K562 (cell line): ENCODE results near the gene CD244. TPM values are rescaled to one million over a fixed set of nuclear protein-coding genes. Genes with fewer than 3 reads are reported as not detected.

ENCODE experiments used
- ATAC-seq: fragments of 200-7000 bp; cut with Tn5 transposase; 3 replicates; pipeline ENCODE4 v1.9.1; 2020; ENCODE audit warnings: moderate library complexity
- Bru-seq: library from RNA; stranded (reverse); fragments of 400-500 nt; gene quantifications from one replicate; lab custom pipeline; 2021; lab: Mats Ljungman, UMichigan
- BruChase-seq, 2 experiments: library from RNA; stranded (reverse); fragments of 400-500 nt; gene quantifications; one replicate each; lab custom pipeline; 2021; lab: Mats Ljungman, UMichigan
- BruUV-seq: library from RNA; stranded (reverse); fragments of 400-500 nt; replicated peaks from 2 replicates; lab custom pipeline; 2021; lab: Mats Ljungman, UMichigan
- CTCF ChIA-PET: fragments of 300-600 bp; formaldehyde crosslinking; extraction: SDS; loops from one replicate; lab custom pipeline; 2021; ENCODE audit warnings: low intra/inter-chr PET ratio; lab: Yijun Ruan, JAX
- POLR2A ChIA-PET: fragments of 300-600, 350-650 bp; sonication (Branson Sonifier 250); formaldehyde crosslinking; extraction: SDS; loops from one replicate; lab custom pipeline; 2021; ENCODE audit warnings: antibody characterized with exemption, inconsistent platforms; lab: Yijun Ruan, JAX
- DNase-seq, 4 experiments: peaks; one replicate each; pipeline versions ENCODE4 v3.0.0 to v3.0.0-alpha.2; 2011 to 2018; ENCODE audit warnings: low spot score in 3 of 4, mixed read lengths in 3 of 4; ENCODE audit errors: extremely low read depth in 1 of 4
- FAIRE-seq: peaks from 2 replicates; lab custom pipeline; 2011; peaks lifted over from hg19 to GRCh38; lab: Jason Lieb, UNC
- H2AFZ ChIP-seq: 2 replicates; pipeline ENCODE4 v1.6.0; 2011; ENCODE audit warnings: low read depth, low read length, control low read depth, inconsistent platforms
- H3K27ac ChIP-seq: fragments of 200-600 bp; 3 replicates; pipeline ENCODE4 v1.8.0; 2011; ENCODE audit warnings: low read depth, mild to moderate bottlenecking, control low read depth, inconsistent platforms, low read length, moderate library complexity, mixed read lengths; ENCODE audit errors: extremely low read depth
- H3K27me3 ChIP-seq, 2 experiments: fragments of 300-600 bp in 1 of 2; 2 replicates in 1 of 2; 3 replicates in 1 of 2; pipeline versions ENCODE4 v1.6.0 to v1.8.0; 2011; ENCODE audit warnings: inconsistent platforms in 2 of 2, low read length in 2 of 2, mild to moderate bottlenecking in 1 of 2, mixed read lengths in 1 of 2, moderate library complexity in 1 of 2; ENCODE audit not compliant: control insufficient read depth in 2 of 2, insufficient read depth in 2 of 2
- H3K36me3 ChIP-seq: fragments of 300-600 bp; 3 replicates; pipeline ENCODE4 v1.8.0; 2011; ENCODE audit warnings: mild to moderate bottlenecking, low read length, inconsistent platforms; ENCODE audit not compliant: control insufficient read depth, insufficient read depth
- H3K4me1 ChIP-seq, 2 experiments: fragments of 200-600 bp in 1 of 2; replicated peaks in 1 of 2; 2 replicates in 1 of 2; 3 replicates in 1 of 2; pipeline versions ENCODE4 v1.5.1 to v1.8.0; 2011; ENCODE audit warnings: inconsistent platforms in 2 of 2, low read length in 2 of 2, mild to moderate bottlenecking in 1 of 2, mixed read lengths in 1 of 2, moderate library complexity in 1 of 2; ENCODE audit not compliant: control insufficient read depth in 2 of 2, insufficient read depth in 2 of 2
- H3K4me2 ChIP-seq: 2 replicates; pipeline ENCODE4 v1.6.1; 2011; ENCODE audit warnings: low read length, control low read depth, inconsistent platforms, mixed read lengths; ENCODE audit not compliant: insufficient read depth
- H3K4me3 ChIP-seq: fragments of 200-600 bp; sonication (generic), shearing (Covaris generic); 2 replicates; pipeline ENCODE4 v1.5.1; 2016; ENCODE audit warnings: control low read depth, inconsistent platforms
- H3K79me2 ChIP-seq: fragments of 200-600 bp; 3 replicates; pipeline ENCODE4 v1.8.0; 2011; ENCODE audit warnings: low read length, inconsistent platforms; ENCODE audit not compliant: control insufficient read depth, insufficient read depth
- H3K9ac ChIP-seq, 2 experiments: 2 replicates each; pipeline versions ENCODE4 v1.6.0 to v1.6.1; 2011; ENCODE audit warnings: low read depth in 2 of 2, low read length in 2 of 2, control low read depth in 1 of 2, inconsistent platforms in 1 of 2, mild to moderate bottlenecking in 1 of 2, mixed read lengths in 1 of 2; ENCODE audit not compliant: insufficient read depth in 1 of 2
- H3K9me1 ChIP-seq: one replicate; pipeline ENCODE4 v1.6.0; 2011; ENCODE audit warnings: inconsistent platforms, mild to moderate bottlenecking, low read length, moderate library complexity; ENCODE audit not compliant: control insufficient read depth, insufficient read depth
- H3K9me3 ChIP-seq: replicated peaks from 2 replicates; pipeline ENCODE4 v1.5.1; 2011; ENCODE audit warnings: low read depth, low read length, inconsistent platforms; ENCODE audit not compliant: control insufficient read depth, insufficient read depth
- H4K20me1 ChIP-seq: replicated peaks from 2 replicates; pipeline ENCODE4 v1.6.1; 2011; ENCODE audit warnings: low read length, inconsistent platforms, mixed read lengths; ENCODE audit not compliant: control insufficient read depth, insufficient read depth
- BHLHE40 ChIP-seq: IDR thresholded peaks from 2 replicates; pipeline ENCODE4 v1.6.1; 2011; ENCODE audit warnings: low read length, improper control_type of control experiment
- CHCHD3 ChIP-seq: fragments of 250-450 bp; sonication (Bioruptor Pico); IDR thresholded peaks from 2 replicates; pipeline ENCODE4 v2.1.2; 2022; ENCODE audit warnings: mild to moderate bottlenecking
- FOXP1 ChIP-seq: sonication (generic); formaldehyde crosslinking; IDR thresholded peaks from 2 replicates; pipeline ENCODE4 v1.8.0; 2022; ENCODE audit warnings: mild to moderate bottlenecking, missing genetic modification reagents
- HIVEP1 ChIP-seq: fragments of 250-450 bp; sonication (Bioruptor Pico); IDR thresholded peaks from 2 replicates; pipeline ENCODE4 v1.4.0; 2020; ENCODE audit warnings: mild to moderate bottlenecking
- ILK ChIP-seq: fragments of 450-650 bp; IDR thresholded peaks from 2 replicates; pipeline ENCODE4 v1.6.1; 2016; ENCODE audit warnings: missing genetic modification characterization, low read depth, mild to moderate bottlenecking, missing compliant biosample characterization, moderate library complexity, borderline replicate concordance
- KDM2B ChIP-seq: fragments of 250-450 bp; sonication (Bioruptor Pico); IDR thresholded peaks from 2 replicates; pipeline ENCODE4 v1.8.0; 2021; ENCODE audit warnings: mild to moderate bottlenecking, moderate library complexity
- PHF21A ChIP-seq: fragments of 450-650 bp; IDR thresholded peaks from 2 replicates; pipeline ENCODE4 v1.6.1; 2017; ENCODE audit warnings: low read depth, borderline replicate concordance
- POLR2H ChIP-seq: IDR thresholded peaks from 2 replicates; pipeline ENCODE4 v1.6.1; 2016; ENCODE audit warnings: missing genetic modification characterization, low read depth, mild to moderate bottlenecking, control low read depth, missing compliant biosample characterization, moderate library complexity
- SMARCA5 ChIP-seq: fragments of 450-650 bp; IDR thresholded peaks from 2 replicates; pipeline ENCODE4 v1.6.1; 2016
- SRSF3 ChIP-seq: fragments of 200-400 bp; formaldehyde crosslinking; IDR thresholded peaks from 2 replicates; pipeline ENCODE4 v1.6.1; 2016; ENCODE audit warnings: mild to moderate bottlenecking, low read length, moderate library complexity; ENCODE audit not compliant: insufficient read depth
- TCF15 ChIP-seq: fragments of 250-450 bp; sonication (Bioruptor Pico); IDR thresholded peaks from 2 replicates; pipeline ENCODE4 v1.8.0; 2022; ENCODE audit warnings: moderate library complexity, mild to moderate bottlenecking, inconsistent platforms
- TFE3 ChIP-seq: fragments of 450-650 bp; formaldehyde crosslinking; IDR thresholded peaks from 2 replicates; pipeline ENCODE4 v1.4.0; 2020; ENCODE audit warnings: mild to moderate bottlenecking, mixed read lengths
- XRCC5 ChIP-seq: fragments of 200-400 bp; formaldehyde crosslinking; IDR thresholded peaks from 2 replicates; pipeline ENCODE4 v1.6.1; 2017; ENCODE audit warnings: low read depth, mild to moderate bottlenecking, low read length
- ZNF655 ChIP-seq: fragments of 250-450 bp; sonication (Bioruptor Pico); IDR thresholded peaks from 2 replicates; pipeline ENCODE4 v1.5.0; 2021
- ZNF830 ChIP-seq: fragments of 250-450 bp; sonication (Bioruptor Pico); IDR thresholded peaks from 2 replicates; pipeline ENCODE4 v1.5.0; 2021; ENCODE audit warnings: mild to moderate bottlenecking
- WGBS: fragments of 100-300 bp; shearing (Covaris generic); methylation state at CpG from one replicate; pipeline ENCODE4 v1.1.6; 2016; ENCODE audit warnings: low coverage, mixed read lengths; ENCODE audit not compliant: insufficient coverage; ENCODE audit errors: missing lambda C conversion rate; 5-methylcytosine and 5-hydroxymethylcytosine counted together
- in situ Hi-C: fragments of 300-500 bp; cut with MboI; formaldehyde crosslinking; loops from 4 replicates; pipeline ENCODE4 v1.15.0; 2018; ENCODE audit warnings: inconsistent platforms, mixed read lengths
- intact Hi-C: fragments of 100-400 bp; cut with micrococcal nuclease; formaldehyde crosslinking; loops from 2 replicates; pipeline ENCODE4 v1.14.2; 2022
- long read RNA-seq, 3 experiments: library from polyadenylated mRNA in 2 of 3; library from RNA in 1 of 3; unstranded in 2 of 3; stranded (forward) in 1 of 3; transcript quantifications; one replicate each; pipeline ENCODE4 v2.0.0, GENCODE V29; 2019 to 2022
- polyA minus RNA-seq, 3 experiments: library from RNA; depleted of rRNA, polyadenylated mRNA; stranded (reverse); fragments of >200 nt; gene quantifications; 2 replicates each; pipeline ENCODE4 v1.2.3, GENCODE V29; 2011
- polyA plus RNA-seq, 8 experiments: library from polyadenylated mRNA; depleted of rRNA in 4 of 8; stranded (reverse) in 5 of 8; unstranded in 3 of 8; fragments of >200 nt; fragmentation: Nextera tagmentation in 2 of 8; fragmentation: Illumina TruSeq in 1 of 8; extraction: Ambion mirVana in 2 of 8; extraction: Trizol in 1 of 8; gene quantifications; 2 replicates each; pipeline versions ENCODE4 v1.2.1 to v1.2.3, GENCODE V29; 2011 to 2014; ENCODE audit warnings: inconsistent platforms in 1 of 8, missing spikeins in 1 of 8
- total RNA-seq, 7 experiments: library from RNA; depleted of rRNA in 6 of 7; stranded (reverse); fragments of >200 nt in 6 of 7; fragmentation: Illumina TruSeq in 2 of 7; extraction: Trizol in 2 of 7; gene quantifications; 2 replicates each; pipeline versions ENCODE4 v1.2.1 to v1.2.3, GENCODE V29; 2011 to 2021; ENCODE audit warnings: low replicate concordance in 1 of 7

Gene CD244
- total RNA-seq (2011; cell fraction: chromatin; rRNA removed; ENCODE audit: low replicate concordance): not detected in 2 replicates
- total RNA-seq (2011; cell fraction: nucleolus; rRNA removed): not detected in 2 replicates
- not detected in 2 replicates for total RNA-seq (2011; cell fraction: nucleoplasm; rRNA removed)
- total RNA-seq (2014; rRNA removed): not detected in 2 replicates
- not detected in 2 replicates for total RNA-seq (2014; rRNA removed; fragmentation: Illumina TruSeq; extraction: Trizol)
- not detected in 2 replicates for total RNA-seq (2015; rRNA removed; fragmentation: Illumina TruSeq; extraction: Trizol)
- not detected in 2 replicates for total RNA-seq (2021)
- polyA plus RNA-seq (2011; rRNA removed): not detected in 2 replicates
- not detected in 2 replicates for polyA plus RNA-seq (2011; cell fraction: cytosol; rRNA removed)
- polyA plus RNA-seq (2011; cell fraction: nucleus; rRNA removed): not detected in 2 replicates
- polyA plus RNA-seq (2012): 0.06 TPM in 1 of 2 replicates, not detected in the other
- polyA plus RNA-seq (2014; fragmentation: Illumina TruSeq; extraction: Trizol): not detected in 2 replicates
- not detected for polyA plus RNA-seq (2014; fragmentation: Nextera tagmentation; extraction: Ambion mirVana)
- polyA plus RNA-seq (2014; rRNA removed): not detected in 2 replicates
- not detected in 2 replicates for polyA minus RNA-seq (2011; rRNA and poly(A)+ RNA removed)
- not detected in 2 replicates for polyA minus RNA-seq (2011; cell fraction: cytosol; rRNA and poly(A)+ RNA removed)
- polyA minus RNA-seq (2011; cell fraction: nucleus; rRNA and poly(A)+ RNA removed): not detected in 2 replicates
- Bru-seq, nascent RNA: not detected
- BruChase-seq, experiment 1, labeled RNA remaining after a 2-hour chase: percentile 3 among the genes with signal in this experiment
- not detected for BruChase-seq, experiment 2, labeled RNA remaining after a 6-hour chase
- long read RNA-seq, experiment 1: 0 reads
- long read RNA-seq, experiment 2: 0 reads
- long read RNA-seq, experiment 3: 0 reads

- FAIRE-seq: no peak
- TF ChIP-seq PHF21A: no peak
- TF ChIP-seq BHLHE40: no peak
- no peak for TF ChIP-seq ZNF830 (CRISPR knock-in tag)
- TF ChIP-seq XRCC5: no peak
- TF ChIP-seq FOXP1 (CRISPR knock-in tag): no peak
- no peak for TF ChIP-seq SRSF3
- TF ChIP-seq POLR2H (tag): no peak
- no peak for TF ChIP-seq KDM2B (CRISPR knock-in tag)
- no peak for TF ChIP-seq SMARCA5
- TF ChIP-seq HIVEP1: no peak
- no peak for TF ChIP-seq TFE3 (CRISPR knock-in tag)
- no peak for TF ChIP-seq TCF15 (CRISPR knock-in tag)
- TF ChIP-seq ILK (tag): no peak
- TF ChIP-seq ZNF655: no peak
- no peak for TF ChIP-seq CHCHD3
- intact Hi-C loops: no loop called here
- H3K27ac ChIP-seq: no peak within 1 kb of the TSS
- peaks cover 4 to 27% of the 10 kb centered on the region in 2 experiments; a peak in 4 of 5 replicates for H3K27me3 ChIP-seq
- peak within 1 kb of the TSS in 1 of 2 experiments; percentile 13; a peak in 1 of 4 replicates for H3K9ac ChIP-seq
- H3K4me1 ChIP-seq: no peaks in the 10 kb centered on the region
- H4K20me1 ChIP-seq: 0 out of 2 replicates have a peak, but pooled peaks cover 2% of the 10 kb centered on the region
- no peaks in the 10 kb centered on the region for H3K79me2 ChIP-seq
- no peak within 1 kb of the TSS for H3K4me2 ChIP-seq
- no peaks in the 10 kb centered on the region for H3K9me3 ChIP-seq
- POLR2A ChIA-PET: interaction anchor here (1.0 kb wide), 1 partner anchor 121 kb away, joined by 5 read pairs; no protein-coding TSS in a partner anchor
- in situ Hi-C loops: no loop called here
- peak; percentile 32; the same call in 2 of the 3 replicates for ATAC-seq
- H3K4me3 ChIP-seq: no peak within 1 kb of the TSS
- no peaks in the 10 kb centered on the region for H3K9me1 ChIP-seq
- BruUV-seq: no TSS peak
- CTCF ChIA-PET: interaction anchor here (0.6 kb wide), 1 partner anchor 200 kb away, joined by 3 read pairs; no protein-coding TSS in a partner anchor
- H3K36me3 ChIP-seq: no peaks in the 10 kb centered on the region
- no peak within 1 kb of the TSS for H2AFZ ChIP-seq
- WGBS: under 1% methylated on average over 12 of the region's 12 CpGs
- no peak for DNase-seq
Observed at GRCh38 chr1:160862203-160863060, at the start of gene CD244. TSS of gene CD244 (minus strand) at chr1:160862887. CDS start at chr1:160862677, 210 bp downstream.
